ENCODE measurements around the gene RHOBTB3. TPM values are rescaled to one million over a fixed set of nuclear protein-coding genes. Genes with fewer than 3 reads are reported as not detected.
"Not testable (repeated sequence)": the region's sequence is repeated elsewhere in the genome, so short reads cannot be mapped to it uniquely, and the experiment has no call there.

Gene RHOBTB3
- total RNA-seq, 1 donor, result 48.7 TPM

- no peak for DNase-seq (ENCODE audit: low read depth in 2 of 3, low spot score in 2 of 3)
Observed at GRCh38 chr5:95798545-95798944, 67.4 kb downstream of the RHOBTB3 start.

- DNase-seq (ENCODE audit: low read depth in 2 of 3, low spot score in 2 of 3), result no peak
Observed at GRCh38 chr5:95799191-95799835, 68.2 kb downstream of the RHOBTB3 start.

- DNase-seq (ENCODE audit: low read depth in 2 of 3, low spot score in 2 of 3), result no peak
Observed at GRCh38 chr5:95800553-95800952, 69.4 kb downstream of the RHOBTB3 start.

GRCh38 chr5:95801532-95801931 lies 70.4 kb downstream of the RHOBTB3 start:
- DNase-seq (ENCODE audit: low read depth in 2 of 3, low spot score in 2 of 3), result no peak

GRCh38 chr5:95801961-95802360 lies 70.8 kb downstream of the RHOBTB3 start:
- DNase-seq (ENCODE audit: low read depth in 2 of 3, low spot score in 2 of 3), result no peak

GRCh38 chr5:95803271-95804148 lies 72.4 kb downstream of the RHOBTB3 start:
- no peak for DNase-seq (ENCODE audit: low read depth in 2 of 3, low spot score in 2 of 3)

GRCh38 chr5:95804736-95805539 lies 73.8 kb downstream of the RHOBTB3 start:
- DNase-seq (ENCODE audit: low read depth in 2 of 3, low spot score in 2 of 3), result no peak

GRCh38 chr5:95806687-95807086 lies 75.6 kb downstream of the RHOBTB3 start:
- no peak for DNase-seq (ENCODE audit: low read depth in 2 of 3, low spot score in 2 of 3)

GRCh38 chr5:95808013-95808685 lies 77.0 kb downstream of the RHOBTB3 start:
- no peak for DNase-seq (ENCODE audit: low read depth in 2 of 3, low spot score in 2 of 3)

- peak; percentile 68 to 95 (median 88) for DNase-seq (ENCODE audit: low read depth in 2 of 3, low spot score in 2 of 3)
Observed at GRCh38 chr5:95808686-95809413, 77.7 kb downstream of the RHOBTB3 start.

- no peak for DNase-seq (ENCODE audit: low read depth in 2 of 3, low spot score in 2 of 3)
Observed at GRCh38 chr5:95809414-95809960, 78.4 kb downstream of the RHOBTB3 start.

GRCh38 chr5:95810305-95811125 lies 79.4 kb downstream of the RHOBTB3 start:
- peak in 1 of 3 donors; percentile 38 for DNase-seq (ENCODE audit: low read depth in 2 of 3, low spot score in 2 of 3)

- DNase-seq (ENCODE audit: low read depth in 2 of 3, low spot score in 2 of 3), result not testable (repeated sequence)
Observed at GRCh38 chr5:95811126-95811423, 79.9 kb downstream of the RHOBTB3 start.

GRCh38 chr5:95811461-95812073 lies 80.4 kb downstream of the RHOBTB3 start:
- not testable (repeated sequence) for DNase-seq (ENCODE audit: low read depth in 2 of 3, low spot score in 2 of 3)

GRCh38 chr5:95812074-95812471 lies 80.9 kb downstream of the RHOBTB3 start:
- DNase-seq (ENCODE audit: low read depth in 2 of 3, low spot score in 2 of 3), result peak in 1 of 3 donors; percentile 34

GRCh38 chr5:95813035-95813434 lies 81.9 kb downstream of the RHOBTB3 start:
- not testable (repeated sequence) for DNase-seq (ENCODE audit: low read depth in 2 of 3, low spot score in 2 of 3)

GRCh38 chr5:95815155-95815729 lies 84.1 kb downstream of the RHOBTB3 start:
- no peak for DNase-seq (ENCODE audit: low read depth in 2 of 3, low spot score in 2 of 3)

GRCh38 chr5:95816341-95816740 lies 85.2 kb downstream of the RHOBTB3 start:
- no peak for DNase-seq (ENCODE audit: low read depth in 2 of 3, low spot score in 2 of 3)
